GM23338 (cell line): ENCODE data around the gene SRPK1. TPM values are rescaled to one million over a fixed set of nuclear protein-coding genes. Genes with fewer than 3 reads are reported as not detected.

Experiments
- ATAC-seq: fragments of 200-7000 bp; cut with Tn5 transposase; 3 replicates; pipeline ENCODE4 v1.9.1; 2020
- DNase-seq: peaks from one replicate; pipeline ENCODE4 v3.0.0-alpha.2; 2015; ENCODE audit warnings: low spot score
- H2AFZ ChIP-seq: fragments of 200-600 bp; sonication (generic); 2 replicates; pipeline ENCODE4 v1.8.0; 2016; ENCODE audit warnings: antibody characterized with exemption, mild to moderate bottlenecking, moderate library complexity
- H3F3A ChIP-seq: fragments of 200-600 bp; sonication (generic); replicated peaks from 2 replicates; pipeline ENCODE4 v1.8.0; 2017; ENCODE audit warnings: antibody characterized with exemption, mixed run types, low read depth
- H3K27ac ChIP-seq: fragments of 200-600 bp; sonication (generic); 2 replicates; pipeline ENCODE4 v1.6.1; 2016; ENCODE audit warnings: low read depth
- H3K27me3 ChIP-seq: fragments of 200-600 bp; sonication (generic); 2 replicates; pipeline ENCODE4 v1.8.0; 2016; ENCODE audit warnings: mild to moderate bottlenecking, mixed run types, moderate library complexity; ENCODE audit not compliant: insufficient read depth
- H3K36me3 ChIP-seq: fragments of 200-600 bp; sonication (generic); 2 replicates; pipeline ENCODE4 v1.8.0; 2016; ENCODE audit warnings: mild to moderate bottlenecking; ENCODE audit not compliant: insufficient read depth
- H3K4me1 ChIP-seq: fragments of 200-600 bp; sonication (generic); 2 replicates; pipeline ENCODE4 v1.8.0; 2016; ENCODE audit warnings: mild to moderate bottlenecking, moderate library complexity; ENCODE audit not compliant: insufficient read depth
- H3K4me2 ChIP-seq: fragments of 200-600 bp; sonication (generic); 2 replicates; pipeline ENCODE4 v1.7.1; 2017; ENCODE audit warnings: mixed run types
- H3K4me3 ChIP-seq: fragments of 200-600 bp; sonication (generic); 2 replicates; pipeline ENCODE4 v1.6.1; 2016; ENCODE audit warnings: mixed run types
- H3K79me2 ChIP-seq: fragments of 200-600 bp; sonication (generic); replicated peaks from 2 replicates; pipeline ENCODE4 v1.8.0; 2017; ENCODE audit warnings: mild to moderate bottlenecking; ENCODE audit not compliant: insufficient read depth
- H3K9me2 ChIP-seq: fragments of 200-600 bp; sonication (generic); 2 replicates; pipeline ENCODE4 v1.8.0; 2017; ENCODE audit not compliant: insufficient read depth
- H4K20me1 ChIP-seq: fragments of 200-600 bp; sonication (generic); replicated peaks from 2 replicates; pipeline ENCODE4 v1.8.0; 2017; ENCODE audit warnings: mild to moderate bottlenecking; ENCODE audit not compliant: insufficient read depth
- H3K27ac Mint-ChIP-seq: 2 replicates; pipeline ENCODE4 v1.8.0; 2020; ENCODE audit warnings: inconsistent platforms, mild to moderate bottlenecking, moderate library complexity, mixed read lengths
- H3K27me3 Mint-ChIP-seq: 3 replicates; pipeline ENCODE4 v1.8.0; 2022; ENCODE audit warnings: low read depth, mild to moderate bottlenecking, moderate library complexity, mixed read lengths, inconsistent platforms; ENCODE audit not compliant: insufficient read depth, poor library complexity
- H3K36me3 Mint-ChIP-seq: 3 replicates; pipeline ENCODE4 v1.8.0; 2021; ENCODE audit warnings: low read depth, mild to moderate bottlenecking, inconsistent platforms, moderate library complexity, mixed read lengths
- H3K4me1 Mint-ChIP-seq: 3 replicates; pipeline ENCODE4 v1.8.0; 2020; ENCODE audit warnings: mild to moderate bottlenecking, inconsistent platforms, mixed read lengths
- H3K4me3 Mint-ChIP-seq: 3 replicates; pipeline ENCODE4 v1.8.0; 2021; ENCODE audit warnings: moderate library complexity, mild to moderate bottlenecking, inconsistent platforms, mixed read lengths
- H3K9me3 Mint-ChIP-seq: 3 replicates; pipeline ENCODE4 v1.8.0; 2020; ENCODE audit warnings: moderate library complexity, mild to moderate bottlenecking, inconsistent platforms, mixed read lengths
- CREB1 ChIP-seq: fragments of 250-450 bp; sonication (Bioruptor Pico); IDR thresholded peaks from 2 replicates; pipeline ENCODE4 v1.5.0; 2020; ENCODE audit warnings: low read depth, mild to moderate bottlenecking, moderate library complexity
- EZH2 ChIP-seq: fragments of 200-600 bp; sonication (generic); IDR thresholded peaks from one replicate; pipeline ENCODE4 v1.8.0; 2017; ENCODE audit warnings: antibody characterized with exemption, mild to moderate bottlenecking, low read depth; ENCODE audit not compliant: unreplicated experiment
- EZH2phosphoT487 ChIP-seq: fragments of 200-600 bp; sonication (generic); IDR thresholded peaks from one replicate; pipeline ENCODE4 v1.8.1; 2018; ENCODE audit warnings: antibody characterized with exemption; ENCODE audit not compliant: unreplicated experiment
- JUNB ChIP-seq: IDR thresholded peaks from one replicate; pipeline ENCODE4 v1.6.1; 2016; ENCODE audit warnings: antibody characterized with exemption; ENCODE audit not compliant: unreplicated experiment
- NANOG ChIP-seq: IDR thresholded peaks from 2 replicates; pipeline ENCODE4 v1.6.1; 2016; ENCODE audit warnings: antibody characterized with exemption, borderline replicate concordance
- ZNF331 ChIP-seq: fragments of 250-450 bp; sonication (Bioruptor Pico); IDR thresholded peaks from 2 replicates; pipeline ENCODE4 v1.5.0; 2020; ENCODE audit warnings: low read depth, mild to moderate bottlenecking, moderate library complexity
- polyA plus RNA-seq: library from polyadenylated mRNA; unstranded; fragments of >200 nt; fragmentation: Nextera tagmentation; extraction: Ambion mirVana; gene quantifications from 2 replicates; pipeline ENCODE4 v1.2.1, GENCODE V29; 2016
- total RNA-seq: library from RNA; depleted of rRNA; stranded (reverse); fragments of >200 nt; shearing (Covaris generic); gene quantifications from 2 replicates; pipeline ENCODE4 v1.2.3, GENCODE V29; 2014
- TF ChIP-seq, protein P1 (sequence below): IDR thresholded peaks from one replicate; pipeline ENCODE4 v1.6.1; 2018; ENCODE audit warnings: antibody characterized with exemption; ENCODE audit not compliant: unreplicated experiment
- TF ChIP-seq, protein P2 (sequence below), 2 experiments: fragments of 200-600 bp in 1 of 2; sonication (generic) in 1 of 2; conservative IDR thresholded peaks; 2 replicates each; pipeline versions ENCODE4 v1.5.1 to v1.6.1; 2016 to 2017; ENCODE audit warnings: antibody characterized with exemption in 2 of 2, low read depth in 2 of 2, mild to moderate bottlenecking in 2 of 2, moderate library complexity in 1 of 2

Gene SRPK1
- total and polyA plus RNA-seq, 2 experiments from 2014 or later, result 175 to 202 TPM

DNA sequence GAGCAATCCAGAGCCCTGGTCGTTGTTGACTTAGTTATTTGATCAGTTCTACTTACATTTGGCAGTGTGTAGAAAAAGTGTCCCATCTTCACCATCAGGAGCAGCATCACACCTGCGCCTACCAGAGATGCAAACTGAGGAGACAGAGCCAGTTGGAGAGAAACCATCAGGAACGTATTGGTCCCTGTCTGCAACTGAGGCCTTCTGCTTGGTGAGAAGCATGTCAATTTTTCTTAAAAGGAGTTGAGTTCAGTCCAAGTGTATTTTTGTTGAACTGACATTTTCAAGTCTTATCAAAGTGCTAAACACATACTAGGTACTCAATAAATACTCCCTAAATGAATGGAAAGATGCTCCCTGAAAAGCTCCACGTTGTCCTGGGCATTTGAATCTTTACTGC is 47.9 kb upstream of the SRPK1 start:
- Mint-ChIP-seq H3K4me1 (peaks cover 8% of the 10 kb centered on the region), H3K27me3 (no peaks in the 10 kb centered on the region), H3K4me3 (no peak overlapping the region), H3K27ac (no peak overlapping the region), H3K36me3 (no peaks in the 10 kb centered on the region), H3K9me3 (no peaks in the 10 kb centered on the region)
- no peaks in the 10 kb centered on the region for H4K20me1 ChIP-seq
- TF ChIP-seq, protein P1, sequence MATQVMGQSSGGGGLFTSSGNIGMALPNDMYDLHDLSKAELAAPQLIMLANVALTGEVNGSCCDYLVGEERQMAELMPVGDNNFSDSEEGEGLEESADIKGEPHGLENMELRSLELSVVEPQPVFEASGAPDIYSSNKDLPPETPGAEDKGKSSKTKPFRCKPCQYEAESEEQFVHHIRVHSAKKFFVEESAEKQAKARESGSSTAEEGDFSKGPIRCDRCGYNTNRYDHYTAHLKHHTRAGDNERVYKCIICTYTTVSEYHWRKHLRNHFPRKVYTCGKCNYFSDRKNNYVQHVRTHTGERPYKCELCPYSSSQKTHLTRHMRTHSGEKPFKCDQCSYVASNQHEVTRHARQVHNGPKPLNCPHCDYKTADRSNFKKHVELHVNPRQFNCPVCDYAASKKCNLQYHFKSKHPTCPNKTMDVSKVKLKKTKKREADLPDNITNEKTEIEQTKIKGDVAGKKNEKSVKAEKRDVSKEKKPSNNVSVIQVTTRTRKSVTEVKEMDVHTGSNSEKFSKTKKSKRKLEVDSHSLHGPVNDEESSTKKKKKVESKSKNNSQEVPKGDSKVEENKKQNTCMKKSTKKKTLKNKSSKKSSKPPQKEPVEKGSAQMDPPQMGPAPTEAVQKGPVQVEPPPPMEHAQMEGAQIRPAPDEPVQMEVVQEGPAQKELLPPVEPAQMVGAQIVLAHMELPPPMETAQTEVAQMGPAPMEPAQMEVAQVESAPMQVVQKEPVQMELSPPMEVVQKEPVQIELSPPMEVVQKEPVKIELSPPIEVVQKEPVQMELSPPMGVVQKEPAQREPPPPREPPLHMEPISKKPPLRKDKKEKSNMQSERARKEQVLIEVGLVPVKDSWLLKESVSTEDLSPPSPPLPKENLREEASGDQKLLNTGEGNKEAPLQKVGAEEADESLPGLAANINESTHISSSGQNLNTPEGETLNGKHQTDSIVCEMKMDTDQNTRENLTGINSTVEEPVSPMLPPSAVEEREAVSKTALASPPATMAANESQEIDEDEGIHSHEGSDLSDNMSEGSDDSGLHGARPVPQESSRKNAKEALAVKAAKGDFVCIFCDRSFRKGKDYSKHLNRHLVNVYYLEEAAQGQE, result no peak
- no peak for TF ChIP-seq JUNB
- H3K4me1 ChIP-seq, result 0 out of 2 replicates have a peak, but pooled peaks cover 5% of the 10 kb centered on the region
- H2AFZ ChIP-seq, result no peak overlapping the region
- H3K36me3 ChIP-seq, result no peaks in the 10 kb centered on the region
- no peaks in the 10 kb centered on the region for H3K9me2 ChIP-seq
- no peak overlapping the region for H3K27ac ChIP-seq
- H3K4me3 ChIP-seq, result no peak overlapping the region
- no peak overlapping the region for H3K4me2 ChIP-seq
- no peaks in the 10 kb centered on the region for H3F3A ChIP-seq
- DNase-seq (no peak), ATAC-seq (no peak)
- H3K79me2 ChIP-seq, result no peaks in the 10 kb centered on the region
- no peaks in the 10 kb centered on the region for H3K27me3 ChIP-seq

DNA sequence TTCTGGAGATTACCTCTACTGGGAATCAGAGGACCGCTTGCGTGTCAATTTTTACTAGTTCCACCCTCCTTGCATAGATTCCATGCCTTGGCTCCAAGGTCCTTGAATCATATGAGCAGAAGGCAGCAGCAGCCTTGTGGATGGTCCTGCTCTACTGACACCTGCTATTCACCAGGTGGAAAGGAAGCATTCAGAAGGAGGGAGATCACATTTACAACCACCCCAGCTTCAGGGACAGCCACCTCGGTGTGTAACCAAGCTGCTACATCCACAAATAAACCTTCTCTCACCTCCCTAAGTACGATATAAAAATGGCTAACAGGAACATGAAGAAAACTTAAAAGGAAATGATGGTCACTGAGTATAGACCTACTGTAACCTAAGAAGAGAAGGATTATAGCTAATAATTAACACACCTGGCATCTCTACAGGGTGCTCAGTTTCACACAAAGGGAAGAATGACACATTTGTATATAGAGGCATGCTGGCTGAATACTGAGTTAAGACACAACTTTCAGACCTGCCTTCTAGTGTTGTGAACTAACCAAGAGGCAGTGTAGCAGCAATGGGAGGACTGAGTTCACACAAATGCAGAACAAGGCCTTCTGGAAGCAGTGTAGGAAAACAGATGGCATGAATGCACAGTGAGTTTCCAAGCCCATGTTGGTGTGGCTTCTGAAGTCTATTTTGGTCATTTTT is 46.3 kb upstream of the SRPK1 start:
- Histone ChIP-seq H3K4me2 (no peak overlapping the region), H3K27me3 (no peaks in the 10 kb centered on the region), H3K4me3 (no peak overlapping the region), H2AFZ (no peak overlapping the region; the same call in 1 of the 2 replicates), H3K4me1 (0 out of 2 replicates have a peak, but pooled peaks cover 5% of the 10 kb centered on the region), H3K36me3 (no peaks in the 10 kb centered on the region), H3F3A (no peaks in the 10 kb centered on the region), H3K27ac (no peak overlapping the region), H3K9me2 (no peaks in the 10 kb centered on the region), H4K20me1 (no peaks in the 10 kb centered on the region), H3K79me2 (no peaks in the 10 kb centered on the region)
- Mint-ChIP-seq H3K27ac (no peak overlapping the region), H3K36me3 (no peaks in the 10 kb centered on the region), H3K9me3 (no peaks in the 10 kb centered on the region), H3K27me3 (no peaks in the 10 kb centered on the region), H3K4me3 (no peak overlapping the region), H3K4me1 (peaks cover 8% of the 10 kb centered on the region)
- ATAC-seq (peak; percentile 62), DNase-seq (no peak)
- TF ChIP-seq ZNF331 (CRISPR knock-in tag) (no peak), EZH2 (no peak), JUNB (no peak), NANOG (no peak), CREB1 (CRISPR knock-in tag) (no peak), EZH2phosphoT487 (no peak)
- TF ChIP-seq, protein P2, sequence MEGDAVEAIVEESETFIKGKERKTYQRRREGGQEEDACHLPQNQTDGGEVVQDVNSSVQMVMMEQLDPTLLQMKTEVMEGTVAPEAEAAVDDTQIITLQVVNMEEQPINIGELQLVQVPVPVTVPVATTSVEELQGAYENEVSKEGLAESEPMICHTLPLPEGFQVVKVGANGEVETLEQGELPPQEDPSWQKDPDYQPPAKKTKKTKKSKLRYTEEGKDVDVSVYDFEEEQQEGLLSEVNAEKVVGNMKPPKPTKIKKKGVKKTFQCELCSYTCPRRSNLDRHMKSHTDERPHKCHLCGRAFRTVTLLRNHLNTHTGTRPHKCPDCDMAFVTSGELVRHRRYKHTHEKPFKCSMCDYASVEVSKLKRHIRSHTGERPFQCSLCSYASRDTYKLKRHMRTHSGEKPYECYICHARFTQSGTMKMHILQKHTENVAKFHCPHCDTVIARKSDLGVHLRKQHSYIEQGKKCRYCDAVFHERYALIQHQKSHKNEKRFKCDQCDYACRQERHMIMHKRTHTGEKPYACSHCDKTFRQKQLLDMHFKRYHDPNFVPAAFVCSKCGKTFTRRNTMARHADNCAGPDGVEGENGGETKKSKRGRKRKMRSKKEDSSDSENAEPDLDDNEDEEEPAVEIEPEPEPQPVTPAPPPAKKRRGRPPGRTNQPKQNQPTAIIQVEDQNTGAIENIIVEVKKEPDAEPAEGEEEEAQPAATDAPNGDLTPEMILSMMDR (conservative IDR thresholded peaks at IDR 0.05; ENCODE audit: low read depth in 2 of 2), result no peak
- TF ChIP-seq, protein P1, result no peak
